Activated CD4-positive, alpha-beta T cell treated with anti-CD3 and anti-CD28 coated beads, Interleukin-2, amount 10 ng/mL, durations not matched to agents 24 days and 14 days (primary cell): ENCODE results near the gene PTPRD. TPM values are rescaled to one million over a fixed set of nuclear protein-coding genes. Genes with fewer than 3 reads are reported as not detected.

Source experiments
- DNase-seq: peaks from one replicate; pipeline ENCODE4 v3.0.0; 2022
- H3K27ac Mint-ChIP-seq: one replicate; pipeline ENCODE4 v1.8.0; 2022; ENCODE audit warnings: mild to moderate bottlenecking, mixed read lengths
- H3K27me3 Mint-ChIP-seq: one replicate; pipeline ENCODE4 v1.8.0; 2022; ENCODE audit warnings: mixed read lengths
- H3K36me3 Mint-ChIP-seq: one replicate; pipeline ENCODE4 v1.8.0; 2022; ENCODE audit warnings: low read depth, mild to moderate bottlenecking, mixed read lengths
- H3K4me1 Mint-ChIP-seq: one replicate; pipeline ENCODE4 v1.8.0; 2021; ENCODE audit warnings: mixed read lengths
- H3K4me3 Mint-ChIP-seq: one replicate; pipeline ENCODE4 v1.8.0; 2022; ENCODE audit warnings: mild to moderate bottlenecking, moderate library complexity, mixed read lengths
- H3K9me3 Mint-ChIP-seq: one replicate; pipeline ENCODE4 v1.8.0; 2021; ENCODE audit warnings: mixed read lengths
- intact Hi-C: fragments of 100-400 bp; cut with micrococcal nuclease; formaldehyde crosslinking; loops from one replicate; pipeline ENCODE4 v1.15.1; 2023
- total RNA-seq: library from RNA; stranded (reverse); gene quantifications from 2 replicates; pipeline ENCODE4 v1.2.3, GENCODE V29; 2022

Gene PTPRD
- total RNA-seq: not detected in 2 replicates

DNA sequence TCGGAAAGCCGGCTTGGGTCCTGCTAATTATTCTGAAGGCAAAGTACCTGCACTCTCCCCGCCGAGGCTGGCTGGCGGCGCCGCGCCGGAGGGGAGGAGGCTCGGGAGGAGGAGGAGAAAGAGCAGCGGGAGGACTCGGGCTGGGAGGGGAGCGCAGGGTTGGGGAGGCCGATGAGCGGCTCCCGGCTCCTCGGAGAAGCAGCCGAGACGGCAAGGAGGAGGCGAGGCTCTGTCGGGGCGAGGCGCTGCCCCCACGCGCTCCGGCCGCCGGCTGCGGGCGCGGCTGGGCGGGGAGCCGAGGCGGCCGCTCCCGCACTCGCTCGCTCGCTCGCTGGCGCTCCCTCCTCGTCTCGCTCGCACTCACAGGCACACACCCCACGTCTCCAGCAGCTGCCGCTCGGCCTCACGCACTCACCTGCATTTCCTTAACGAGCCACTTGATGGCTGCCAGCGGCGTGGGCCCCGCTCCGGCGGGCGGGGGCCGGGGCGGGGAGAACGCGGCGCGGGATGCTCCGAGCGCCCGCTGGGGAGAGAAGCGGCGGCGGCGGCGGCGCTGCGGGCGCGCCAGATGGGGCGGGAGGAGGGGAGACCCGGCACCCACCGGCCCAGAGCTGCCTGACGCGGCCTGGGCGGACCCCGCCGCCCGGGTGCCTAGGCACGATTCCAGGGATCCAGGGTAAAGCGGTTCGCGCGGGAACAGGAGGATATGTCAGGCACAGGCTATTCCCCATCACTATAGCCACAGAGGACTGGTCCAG, at the start of gene PTPRD:
Gene PTPRD, minus strand, starts transcription at position 362 of the 758 bp plus-strand sequence.
- peak within 1 kb of the TSS; percentile 72 for H3K4me3 Mint-ChIP-seq
- H3K9me3 Mint-ChIP-seq: no peaks in the 10 kb centered on the region
- peaks cover 5% of the 10 kb centered on the region for H3K4me1 Mint-ChIP-seq
- intact Hi-C loops: no loop called here
- H3K36me3 Mint-ChIP-seq: no peaks in the 10 kb centered on the region
- DNase-seq: peak; percentile 71
- no peak within 1 kb of the TSS for H3K27ac Mint-ChIP-seq
- H3K27me3 Mint-ChIP-seq: peaks cover 24% of the 10 kb centered on the region

DNA sequence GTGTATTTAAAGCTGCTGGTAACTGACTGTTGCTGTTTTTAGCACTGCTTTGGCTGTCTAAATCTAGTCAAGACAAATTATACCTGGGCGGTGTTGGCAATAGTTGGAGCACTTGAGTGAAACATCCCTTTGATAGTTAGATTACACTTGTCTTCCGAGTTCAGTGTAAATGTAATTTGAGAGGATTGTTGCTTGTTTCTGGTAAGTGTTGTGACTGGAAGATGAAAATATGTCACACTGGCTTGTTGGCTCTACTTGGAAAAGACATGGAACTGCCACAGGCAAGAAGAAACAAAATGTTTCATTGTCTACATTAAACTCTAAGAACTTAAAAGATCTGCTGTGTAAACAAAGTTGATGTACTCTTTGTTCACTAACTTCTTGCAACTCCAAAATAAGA, 49.2 kb upstream of the PTPRD start:
- no peak overlapping the region for H3K27ac Mint-ChIP-seq
- H3K4me1 Mint-ChIP-seq: no peaks in the 10 kb centered on the region
- H3K9me3 Mint-ChIP-seq: no peaks in the 10 kb centered on the region
- no peak overlapping the region for H3K4me3 Mint-ChIP-seq
- H3K27me3 Mint-ChIP-seq: no peaks in the 10 kb centered on the region
- no peaks in the 10 kb centered on the region for H3K36me3 Mint-ChIP-seq
- no peak for DNase-seq
- intact Hi-C loops: loop anchor here (5.0 kb wide), 1 partner anchor 35 kb away; no protein-coding TSS in a partner anchor

DNA sequence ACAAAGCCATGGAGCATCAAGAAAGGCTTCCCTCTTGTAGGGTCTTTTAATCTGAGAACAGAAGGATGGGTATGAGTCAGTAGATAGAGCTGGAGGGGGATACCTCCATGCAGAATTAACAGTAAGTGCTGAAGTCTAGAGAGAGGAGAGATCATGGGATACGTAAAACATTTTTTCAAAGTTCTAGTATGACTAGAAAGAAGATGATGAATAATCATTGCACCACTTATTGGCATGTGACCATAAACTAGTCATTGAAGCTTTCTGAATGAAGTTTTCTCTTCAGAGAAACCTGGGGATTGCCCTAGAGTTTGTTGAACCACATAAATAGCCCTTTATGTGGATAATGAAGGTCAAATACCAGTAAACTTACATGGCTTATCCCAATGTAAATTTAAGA, 48.6 kb upstream of the PTPRD start:
- intact Hi-C loops: loop anchor here (5.0 kb wide), 1 partner anchor 34 kb away; no protein-coding TSS in a partner anchor
- Mint-ChIP-seq H3K36me3 (no peaks in the 10 kb centered on the region), H3K4me1 (no peaks in the 10 kb centered on the region), H3K27me3 (no peaks in the 10 kb centered on the region), H3K27ac (no peak overlapping the region), H3K9me3 (no peaks in the 10 kb centered on the region), H3K4me3 (no peak overlapping the region)
- DNase-seq: no peak

DNA sequence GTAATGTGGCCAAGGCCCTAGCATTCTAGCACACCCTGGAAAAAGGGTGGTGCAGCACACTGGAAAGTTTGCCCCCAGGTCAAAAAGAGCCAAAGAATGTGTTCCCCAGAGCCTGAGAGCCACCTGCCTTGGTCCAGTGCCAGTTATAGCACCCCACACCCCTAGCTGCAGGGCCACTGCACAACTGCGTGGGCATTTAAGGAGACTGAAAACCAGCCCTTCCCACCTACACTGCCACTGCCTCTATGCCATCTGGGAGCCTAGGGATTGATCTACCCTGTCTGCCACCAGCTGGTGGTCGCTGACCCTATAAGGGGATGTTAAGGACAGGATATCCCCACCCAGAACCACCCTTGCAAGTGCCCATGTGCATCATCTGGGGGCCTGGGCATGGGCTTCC, 38.2 kb upstream of the PTPRD start:
- Mint-ChIP-seq H3K4me3 (no peak overlapping the region), H3K4me1 (no peaks in the 10 kb centered on the region), H3K27me3 (no peaks in the 10 kb centered on the region), H3K9me3 (peaks cover 7% of the 10 kb centered on the region), H3K36me3 (no peaks in the 10 kb centered on the region), H3K27ac (no peak overlapping the region)
- DNase-seq: no peak
- intact Hi-C loops: no loop called here

DNA sequence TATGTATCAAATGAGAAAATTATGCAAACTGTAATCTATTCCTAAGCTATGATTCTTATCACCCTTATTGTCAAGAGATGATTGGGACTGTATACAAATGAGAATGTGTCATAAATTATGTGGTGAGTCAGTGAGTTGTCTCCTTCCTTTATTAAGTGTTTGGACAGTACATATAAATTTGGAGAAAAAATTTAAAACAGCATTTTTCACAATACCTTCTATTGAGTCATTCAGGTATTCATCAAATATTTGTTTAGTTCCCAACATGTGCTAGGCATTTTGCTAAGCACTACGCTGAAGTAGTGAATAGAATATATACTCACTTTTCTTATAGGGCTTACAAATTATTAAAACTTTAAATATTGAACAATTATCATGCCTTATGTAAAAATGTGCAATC, 36.3 kb upstream of the PTPRD start:
- Mint-ChIP-seq H3K4me1 (no peaks in the 10 kb centered on the region), H3K9me3 (peaks cover 7% of the 10 kb centered on the region), H3K36me3 (no peaks in the 10 kb centered on the region), H3K4me3 (no peak overlapping the region), H3K27me3 (no peaks in the 10 kb centered on the region), H3K27ac (no peak overlapping the region)
- intact Hi-C loops: no loop called here
- DNase-seq: no peak

DNA sequence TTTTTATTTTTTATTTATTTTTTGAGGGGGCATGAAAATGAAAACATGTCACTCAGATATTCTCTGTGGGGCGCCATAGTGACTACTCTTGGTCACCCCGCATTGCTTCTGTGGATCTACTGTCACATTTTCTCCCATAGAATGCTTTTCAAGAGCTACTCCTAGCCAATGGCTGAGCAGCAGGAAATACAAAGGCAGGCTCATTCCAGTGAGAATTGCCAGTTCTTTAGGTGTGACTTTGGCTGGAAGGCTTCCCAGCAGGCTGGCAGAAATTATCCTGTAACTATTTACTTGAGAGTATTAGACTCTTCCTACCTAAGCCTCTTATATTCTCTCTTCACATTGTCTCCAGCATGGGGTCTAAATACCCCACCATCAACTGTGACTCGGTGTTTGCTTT, 21.0 kb upstream of the PTPRD start:
- no peaks in the 10 kb centered on the region for H3K27me3 Mint-ChIP-seq
- intact Hi-C loops: no loop called here
- H3K4me3 Mint-ChIP-seq: no peak overlapping the region
- no peaks in the 10 kb centered on the region for H3K4me1 Mint-ChIP-seq
- no peaks in the 10 kb centered on the region for H3K9me3 Mint-ChIP-seq
- no peaks in the 10 kb centered on the region for H3K36me3 Mint-ChIP-seq
- no peak for DNase-seq
- H3K27ac Mint-ChIP-seq: no peak overlapping the region

DNA sequence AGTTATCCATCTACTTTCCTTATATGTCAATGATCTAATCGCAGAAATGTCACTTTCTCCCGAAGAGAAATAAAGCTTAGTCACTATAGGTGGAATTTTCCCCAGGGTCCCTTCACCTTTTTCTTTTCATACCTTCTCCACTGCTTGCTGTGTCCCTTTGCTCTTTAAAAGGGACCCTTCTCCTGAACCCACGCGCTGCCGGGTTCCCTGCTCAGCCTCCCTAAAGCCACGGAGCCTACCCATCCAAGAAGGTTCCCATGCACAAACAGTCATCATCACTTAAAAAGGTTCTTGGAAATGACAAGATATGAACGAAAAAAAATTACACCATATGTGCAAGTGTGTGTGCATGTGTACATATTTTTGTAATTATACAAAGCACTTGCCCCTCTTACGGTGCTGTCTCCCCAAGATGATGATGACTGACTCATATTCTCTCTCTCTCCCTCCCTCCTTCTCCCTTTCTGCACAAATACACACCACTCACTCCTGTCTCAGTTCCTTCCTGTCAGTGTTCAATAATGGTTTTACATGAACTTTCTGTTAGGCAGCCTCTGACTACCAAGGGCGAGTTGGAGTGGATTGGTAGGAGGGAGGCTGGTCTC, 1.5 kb upstream of the PTPRD start:
- intact Hi-C loops: no loop called here
- Mint-ChIP-seq H3K4me3 (no peak overlapping the region), H3K27me3 (peaks cover 24% of the 10 kb centered on the region), H3K4me1 (peaks cover 5% of the 10 kb centered on the region), H3K36me3 (no peaks in the 10 kb centered on the region), H3K27ac (no peak overlapping the region), H3K9me3 (no peaks in the 10 kb centered on the region)
- DNase-seq: no peak

DNA sequence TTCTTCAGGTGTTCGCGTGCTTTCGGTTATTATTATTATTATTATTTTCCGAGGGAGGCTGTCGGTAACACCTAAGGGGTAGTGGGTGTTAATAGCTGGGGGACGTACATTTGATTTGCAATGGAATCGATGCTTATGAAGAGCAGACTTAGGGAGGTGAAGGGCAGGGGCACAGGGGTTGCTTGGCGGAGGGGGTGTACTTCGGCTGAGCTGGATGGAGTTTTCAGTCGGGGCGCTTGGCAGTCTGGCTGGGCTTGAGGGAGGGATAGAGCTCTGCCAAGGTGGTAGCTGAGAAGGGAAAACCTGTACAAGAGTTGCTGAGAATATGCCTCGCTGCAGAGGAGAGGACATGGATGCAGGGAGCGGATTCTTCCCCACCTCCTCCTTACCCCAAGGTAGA, 617 bp upstream of the PTPRD start:
- no peaks in the 10 kb centered on the region for H3K9me3 Mint-ChIP-seq
- no peaks in the 10 kb centered on the region for H3K36me3 Mint-ChIP-seq
- H3K4me1 Mint-ChIP-seq: peaks cover 5% of the 10 kb centered on the region
- intact Hi-C loops: no loop called here
- H3K4me3 Mint-ChIP-seq: peak overlapping the region; percentile 17
- H3K27ac Mint-ChIP-seq: no peak overlapping the region
- peaks cover 24% of the 10 kb centered on the region for H3K27me3 Mint-ChIP-seq
- DNase-seq: no peak

DNA sequence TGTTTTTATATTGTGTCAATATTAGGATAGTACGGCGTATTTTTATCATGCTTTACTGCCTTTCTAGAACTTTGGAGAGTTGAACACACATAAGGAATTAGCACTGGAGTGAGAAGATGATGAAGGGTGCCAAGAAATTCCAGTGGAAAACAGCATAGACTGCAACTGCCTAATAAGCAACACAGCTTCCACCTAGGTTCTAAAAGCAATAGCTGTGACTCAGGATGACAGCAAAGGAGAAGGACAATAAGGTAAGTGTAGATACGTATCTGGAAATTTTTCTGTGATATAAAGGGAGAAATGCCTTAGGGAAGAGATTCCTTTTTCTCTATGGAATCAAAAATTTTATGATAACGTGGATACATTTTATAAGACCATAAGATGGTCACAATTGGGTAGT, 7.4 kb downstream of the PTPRD start:
- no peak overlapping the region for H3K27ac Mint-ChIP-seq
- no peak overlapping the region for H3K4me3 Mint-ChIP-seq
- no peaks in the 10 kb centered on the region for H3K36me3 Mint-ChIP-seq
- intact Hi-C loops: no loop called here
- no peaks in the 10 kb centered on the region for H3K27me3 Mint-ChIP-seq
- H3K9me3 Mint-ChIP-seq: no peaks in the 10 kb centered on the region
- no peak for DNase-seq
- no peaks in the 10 kb centered on the region for H3K4me1 Mint-ChIP-seq

DNA sequence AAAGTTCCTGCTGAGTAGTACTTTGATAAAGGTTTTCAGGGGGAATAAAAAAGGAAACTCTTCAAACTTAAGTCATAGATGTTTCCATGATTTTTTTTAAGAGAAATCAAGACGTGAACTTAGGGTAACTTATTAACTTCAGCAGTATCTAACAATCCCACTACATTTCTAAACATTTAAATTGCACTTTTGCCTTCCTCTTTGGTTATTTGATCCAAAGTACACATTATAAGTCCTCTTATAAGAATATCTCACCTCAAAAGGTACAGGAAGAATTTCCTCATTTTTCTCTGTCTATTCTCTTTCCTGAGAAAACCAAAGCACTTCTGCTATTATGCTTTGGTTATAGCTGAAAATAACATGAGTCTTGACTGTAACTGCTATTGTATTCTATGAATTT, 7.9 kb downstream of the PTPRD start:
- intact Hi-C loops: no loop called here
- DNase-seq: no peak
- no peaks in the 10 kb centered on the region for H3K9me3 Mint-ChIP-seq
- H3K27ac Mint-ChIP-seq: no peak overlapping the region
- no peaks in the 10 kb centered on the region for H3K27me3 Mint-ChIP-seq
- no peak overlapping the region for H3K4me3 Mint-ChIP-seq
- no peaks in the 10 kb centered on the region for H3K4me1 Mint-ChIP-seq
- no peaks in the 10 kb centered on the region for H3K36me3 Mint-ChIP-seq

DNA sequence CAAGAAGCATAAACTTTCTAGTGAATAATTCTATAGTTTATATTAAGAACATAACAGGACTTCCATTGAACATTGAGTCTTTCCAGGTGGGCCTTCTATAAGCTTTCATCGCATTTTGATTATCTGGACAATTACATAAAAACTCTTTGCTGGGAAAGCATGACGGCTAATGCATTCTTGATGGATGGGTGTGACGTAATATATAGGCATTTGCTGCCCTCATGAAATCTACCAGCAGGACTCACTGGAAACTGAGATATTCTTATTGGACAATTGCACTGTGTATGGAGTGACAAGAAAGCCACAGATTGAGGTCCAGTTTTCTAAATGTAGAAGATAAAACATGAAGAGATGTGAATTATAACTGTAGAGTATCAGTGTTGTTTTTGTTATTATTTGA, 15.0 kb downstream of the PTPRD start:
- no peak for DNase-seq
- Mint-ChIP-seq H3K4me3 (no peak overlapping the region), H3K27ac (no peak overlapping the region), H3K9me3 (peaks cover 2% of the 10 kb centered on the region), H3K27me3 (no peaks in the 10 kb centered on the region), H3K4me1 (no peaks in the 10 kb centered on the region), H3K36me3 (no peaks in the 10 kb centered on the region)
- intact Hi-C loops: no loop called here

DNA sequence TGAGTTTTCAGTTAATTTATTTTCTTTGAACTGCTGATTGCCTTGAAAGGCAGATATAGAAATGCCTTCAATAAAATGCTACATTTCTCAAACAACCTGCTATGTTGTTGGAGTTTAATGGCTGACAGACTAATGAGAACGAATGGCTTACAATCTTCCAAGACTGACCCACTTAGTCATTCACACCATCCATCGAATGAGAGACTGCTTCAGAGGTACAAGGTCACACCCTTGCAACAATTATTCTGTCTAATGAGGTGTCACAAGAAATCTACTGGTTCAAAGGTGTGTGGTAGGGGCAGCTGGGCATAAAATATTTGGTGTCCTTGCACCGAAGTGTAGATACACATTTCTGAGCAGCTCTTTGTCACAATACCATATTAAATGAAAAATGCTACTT, 18.3 kb downstream of the PTPRD start:
- H3K27me3 Mint-ChIP-seq: no peaks in the 10 kb centered on the region
- no peak overlapping the region for H3K4me3 Mint-ChIP-seq
- H3K27ac Mint-ChIP-seq: no peak overlapping the region
- DNase-seq: no peak
- no peaks in the 10 kb centered on the region for H3K36me3 Mint-ChIP-seq
- H3K4me1 Mint-ChIP-seq: no peaks in the 10 kb centered on the region
- intact Hi-C loops: no loop called here
- H3K9me3 Mint-ChIP-seq: peaks cover 3% of the 10 kb centered on the region

DNA sequence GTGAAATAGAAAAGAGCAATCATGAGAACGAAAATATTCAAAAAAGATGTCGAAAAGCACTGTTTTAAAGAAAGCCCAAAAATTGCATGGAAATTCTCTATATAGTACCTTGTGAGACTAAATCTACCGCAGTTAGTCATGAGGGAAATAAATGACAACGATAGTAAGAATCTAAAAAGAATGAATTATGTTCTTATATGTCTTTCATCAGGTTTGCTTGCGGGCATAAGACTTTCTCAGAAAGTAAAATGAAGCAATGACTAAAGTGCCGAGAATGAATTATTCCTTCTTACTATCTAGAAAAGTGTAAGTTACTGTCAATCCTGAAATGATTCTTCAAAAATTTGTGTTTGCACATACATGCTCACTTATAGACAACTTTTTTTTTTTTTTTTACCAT, 26.4 kb downstream of the PTPRD start:
- no peaks in the 10 kb centered on the region for H3K27me3 Mint-ChIP-seq
- DNase-seq: no peak
- no peak overlapping the region for H3K4me3 Mint-ChIP-seq
- no peaks in the 10 kb centered on the region for H3K36me3 Mint-ChIP-seq
- H3K27ac Mint-ChIP-seq: no peak overlapping the region
- intact Hi-C loops: no loop called here
- H3K9me3 Mint-ChIP-seq: peaks cover 6% of the 10 kb centered on the region
- H3K4me1 Mint-ChIP-seq: no peaks in the 10 kb centered on the region

DNA sequence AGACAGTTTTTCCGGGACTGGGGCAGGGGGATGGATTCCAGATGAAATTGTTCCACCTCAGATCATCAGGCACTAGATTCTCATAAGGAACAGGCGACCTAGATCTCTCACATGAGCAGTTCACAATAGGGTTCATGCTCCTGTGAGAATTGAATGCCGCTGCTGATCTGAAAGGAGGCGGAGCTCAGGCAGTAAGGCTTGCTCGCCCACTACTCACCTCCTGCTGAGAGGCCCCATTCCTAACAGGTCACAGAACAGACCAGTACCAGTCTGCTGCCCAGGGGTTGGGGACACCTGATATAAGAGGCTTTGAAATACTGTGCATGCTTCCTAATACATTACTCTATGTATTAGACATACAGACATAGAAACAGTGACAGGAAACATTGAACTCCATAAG, 41.1 kb downstream of the PTPRD start:
- H3K4me3 Mint-ChIP-seq: no peak overlapping the region
- no peak for DNase-seq
- H3K27ac Mint-ChIP-seq: no peak overlapping the region
- no peaks in the 10 kb centered on the region for H3K9me3 Mint-ChIP-seq
- H3K27me3 Mint-ChIP-seq: no peaks in the 10 kb centered on the region
- H3K4me1 Mint-ChIP-seq: no peaks in the 10 kb centered on the region
- intact Hi-C loops: no loop called here
- H3K36me3 Mint-ChIP-seq: no peaks in the 10 kb centered on the region

DNA sequence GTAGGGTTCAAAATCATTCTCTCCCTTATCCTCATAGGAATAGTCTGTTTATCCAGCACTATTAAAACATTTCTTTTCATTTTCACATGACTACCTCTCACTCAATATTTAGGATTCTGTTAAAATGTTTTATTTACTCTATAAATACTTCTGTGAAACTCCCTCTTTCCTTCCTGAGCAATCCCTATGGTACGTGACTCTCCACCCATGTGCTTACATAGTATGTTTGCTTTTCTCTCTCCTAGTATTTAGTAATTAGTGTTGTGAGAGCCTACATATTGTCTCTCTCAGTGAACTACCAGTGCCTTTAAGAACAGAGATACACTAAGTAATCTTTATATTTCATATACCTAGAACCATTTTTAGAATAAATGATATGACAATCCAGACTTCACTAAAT, 46.0 kb downstream of the PTPRD start:
- intact Hi-C loops: no loop called here
- no peak for DNase-seq
- H3K27ac Mint-ChIP-seq: no peak overlapping the region

More for the DNA sequence above, 46.0 kb downstream of the PTPRD start:
- Mint-ChIP-seq H3K27me3 (no peaks in the 10 kb centered on the region), H3K36me3 (no peaks in the 10 kb centered on the region), H3K9me3 (no peaks in the 10 kb centered on the region), H3K4me1 (no peaks in the 10 kb centered on the region), H3K4me3 (no peak overlapping the region)
